GM23338 (cell line): Measurements from ENCODE around the gene FOXJ2.
A peak's percentile ranks its signal among the peaks of the same experiment; 100 is the strongest.

Experiments
- CREB1 ChIP-seq: fragments of 250-450 bp; sonication (Bioruptor Pico); IDR thresholded peaks from 2 replicates; pipeline ENCODE4 v1.5.0; 2020; ENCODE audit warnings: low read depth, mild to moderate bottlenecking, moderate library complexity
- CTCF ChIP-seq, 2 experiments: fragments of 200-600 bp in 1 of 2; sonication (generic) in 1 of 2; conservative IDR thresholded peaks; 2 replicates each; pipeline versions ENCODE4 v1.5.1 to v1.6.1; 2016 to 2017; ENCODE audit warnings: antibody characterized with exemption in 2 of 2, low read depth in 2 of 2, mild to moderate bottlenecking in 2 of 2, moderate library complexity in 1 of 2
- ETS1 ChIP-seq: IDR thresholded peaks from 2 replicates; pipeline ENCODE4 v1.6.1; 2016; ENCODE audit warnings: antibody characterized with exemption
- EZH2 ChIP-seq: fragments of 200-600 bp; sonication (generic); IDR thresholded peaks from one replicate; pipeline ENCODE4 v1.8.0; 2017; ENCODE audit warnings: antibody characterized with exemption, mild to moderate bottlenecking, low read depth; ENCODE audit not compliant: unreplicated experiment
- EZH2phosphoT487 ChIP-seq: fragments of 200-600 bp; sonication (generic); IDR thresholded peaks from one replicate; pipeline ENCODE4 v1.8.1; 2018; ENCODE audit warnings: antibody characterized with exemption; ENCODE audit not compliant: unreplicated experiment
- POLR2AphosphoS5 ChIP-seq: IDR thresholded peaks from 2 replicates; pipeline ENCODE4 v1.6.1; 2016; ENCODE audit warnings: antibody characterized with exemption, low read depth
- REST ChIP-seq: IDR thresholded peaks from one replicate; pipeline ENCODE4 v1.6.1; 2018; ENCODE audit warnings: antibody characterized with exemption; ENCODE audit not compliant: unreplicated experiment
- STAT1 ChIP-seq: IDR thresholded peaks from one replicate; pipeline ENCODE4 v1.6.1; 2016; ENCODE audit warnings: antibody characterized with exemption; ENCODE audit not compliant: unreplicated experiment
- ZNF462 ChIP-seq: fragments of 250-450 bp; sonication (Bioruptor Pico); IDR thresholded peaks from 2 replicates; pipeline ENCODE4 v1.5.0; 2020; ENCODE audit warnings: mild to moderate bottlenecking, moderate library complexity

- TF ChIP-seq POLR2AphosphoS5 (no peak), EZH2 (no peak), CTCF (conservative IDR thresholded peaks at IDR 0.05; ENCODE audit: low read depth in 2 of 2) (peak; percentile 85 to 97), REST (no peak), EZH2phosphoT487 (no peak), STAT1 (no peak), CREB1 (CRISPR knock-in tag) (no peak), ZNF462 (CRISPR knock-in tag) (no peak), ETS1 (no peak)
These were observed 37.1 kb upstream of the FOXJ2 start for GRCh38 chr12:7995266-7995963.
